GM12864 (cell line): ENCODE data around the gene TMEM135.

Experiments used
- DNase-seq: peaks from one replicate; pipeline ENCODE4 v3.0.0-alpha.2; 2011; ENCODE audit warnings: low read depth
- H3K4me3 ChIP-seq: 2 replicates; pipeline ENCODE4 v1.5.1; 2011; ENCODE audit warnings: mild to moderate bottlenecking, low read depth, low read length, control low read depth
- CTCF ChIP-seq: IDR thresholded peaks from 2 replicates; pipeline ENCODE4 v1.5.1; 2011; ENCODE audit warnings: low read depth, mild to moderate bottlenecking, moderate library complexity, low read length, control low read depth, inconsistent platforms; ENCODE audit errors: missing control alignments

TMEM135 gene

GRCh38 chr11:87125257-87125656 lies 87.5 kb downstream of the TMEM135 start:
- no peak for DNase-seq
- TF ChIP-seq CTCF, result no peak
- no peak overlapping the region for H3K4me3 ChIP-seq

- no peak for TF ChIP-seq CTCF
- no peak overlapping the region for H3K4me3 ChIP-seq
- DNase-seq, result no peak
These were observed 89.4 kb downstream of the TMEM135 start for GRCh38 chr11:87127101-87127500.

- no peak for DNase-seq
- no peak overlapping the region for H3K4me3 ChIP-seq
- no peak for TF ChIP-seq CTCF
These were observed 90.6 kb downstream of the TMEM135 start for GRCh38 chr11:87128372-87128771.

- H3K4me3 ChIP-seq, result no peak overlapping the region
- DNase-seq, result no peak
- no peak for TF ChIP-seq CTCF
These were observed 96.9 kb downstream of the TMEM135 start for GRCh38 chr11:87134524-87135106.

GRCh38 chr11:87136236-87136635 lies 98.5 kb downstream of the TMEM135 start:
- H3K4me3 ChIP-seq, result no peak overlapping the region
- DNase-seq, result no peak
- no peak for TF ChIP-seq CTCF

- TF ChIP-seq CTCF, result no peak
- no peak overlapping the region for H3K4me3 ChIP-seq
- no peak for DNase-seq
These were observed 100.0 kb downstream of the TMEM135 start for GRCh38 chr11:87137711-87138110.

- no peak overlapping the region for H3K4me3 ChIP-seq
- no peak for TF ChIP-seq CTCF
- no peak for DNase-seq
These were observed 101.7 kb downstream of the TMEM135 start for GRCh38 chr11:87139475-87139874.
